K562 (cell line): ENCODE measurements around the gene SESN3. TPM values are rescaled to one million over a fixed set of nuclear protein-coding genes. Genes with fewer than 3 reads are reported as not detected.

Source experiments
- FOXM1 ChIP-seq, 2 experiments: fragments of 450-650 bp in 1 of 2; sonication (generic) in 1 of 2; formaldehyde crosslinking in 1 of 2; IDR thresholded peaks; 2 replicates each; pipeline versions ENCODE4 v1.6.1 to v1.9.0; 2017 to 2022; ENCODE audit warnings: low read depth in 2 of 2, mild to moderate bottlenecking in 2 of 2, missing genetic modification reagents in 1 of 2, moderate library complexity in 1 of 2
- NELFE ChIP-seq: IDR thresholded peaks from 2 replicates; pipeline ENCODE4 v1.6.1; 2011; ENCODE audit warnings: mild to moderate bottlenecking; ENCODE audit not compliant: insufficient read depth, insufficient read length
- SETDB1 ChIP-seq: IDR thresholded peaks from one replicate; pipeline ENCODE4 v1.6.1; 2012; ENCODE audit warnings: low read length, control low read depth, inconsistent platforms
- SIX5 ChIP-seq, 2 experiments: IDR thresholded peaks; 2 replicates each; pipeline ENCODE4 v1.6.1; 2011; ENCODE audit warnings: low read length in 2 of 2, borderline replicate concordance in 1 of 2, low read depth in 1 of 2, mild to moderate bottlenecking in 1 of 2, moderate library complexity in 1 of 2; ENCODE audit not compliant: insufficient read depth in 1 of 2
- ZNF253 ChIP-seq: fragments of 250-450 bp; sonication (Bioruptor Pico); conservative IDR thresholded peaks from 2 replicates; pipeline ENCODE4 v1.6.1; 2021; ENCODE audit warnings: mild to moderate bottlenecking
- ZNF57 ChIP-seq: fragments of 450-650 bp; formaldehyde crosslinking; IDR thresholded peaks from 2 replicates; pipeline ENCODE4 v1.4.0; 2020; ENCODE audit warnings: mild to moderate bottlenecking, moderate library complexity
- polyA plus RNA-seq, 8 experiments: library from polyadenylated mRNA; depleted of rRNA in 4 of 8; stranded (reverse) in 5 of 8; unstranded in 3 of 8; fragments of >200 nt; fragmentation: Nextera tagmentation in 2 of 8; fragmentation: Illumina TruSeq in 1 of 8; extraction: Ambion mirVana in 2 of 8; extraction: Trizol in 1 of 8; gene quantifications; 2 replicates each; pipeline versions ENCODE4 v1.2.1 to v1.2.3, GENCODE V29; 2011 to 2014; ENCODE audit warnings: inconsistent platforms in 1 of 8, missing spikeins in 1 of 8
- total RNA-seq, 7 experiments: library from RNA; depleted of rRNA in 6 of 7; stranded (reverse); fragments of >200 nt in 6 of 7; fragmentation: Illumina TruSeq in 2 of 7; extraction: Trizol in 2 of 7; gene quantifications; 2 replicates each; pipeline versions ENCODE4 v1.2.1 to v1.2.3, GENCODE V29; 2011 to 2021; ENCODE audit warnings: low replicate concordance in 1 of 7
- TF ChIP-seq, protein P1 (sequence below): fragments of 450-650 bp; IDR thresholded peaks from 2 replicates; pipeline ENCODE4 v1.6.1; 2017; ENCODE audit warnings: antibody characterized with exemption, mild to moderate bottlenecking
- TF ChIP-seq, protein P2 (sequence below): fragments of 450-650 bp; formaldehyde crosslinking; IDR thresholded peaks from 2 replicates; pipeline ENCODE4 v1.4.0; 2022; ENCODE audit warnings: missing genetic modification characterization

Gene SESN3
- total and polyA plus RNA-seq, 9 of the 15 experiments (the other 6 are each of a cell fraction or from before 2014, with no cell fraction given) = 0.44 to 2.6 (median 1.5) TPM

DNA sequence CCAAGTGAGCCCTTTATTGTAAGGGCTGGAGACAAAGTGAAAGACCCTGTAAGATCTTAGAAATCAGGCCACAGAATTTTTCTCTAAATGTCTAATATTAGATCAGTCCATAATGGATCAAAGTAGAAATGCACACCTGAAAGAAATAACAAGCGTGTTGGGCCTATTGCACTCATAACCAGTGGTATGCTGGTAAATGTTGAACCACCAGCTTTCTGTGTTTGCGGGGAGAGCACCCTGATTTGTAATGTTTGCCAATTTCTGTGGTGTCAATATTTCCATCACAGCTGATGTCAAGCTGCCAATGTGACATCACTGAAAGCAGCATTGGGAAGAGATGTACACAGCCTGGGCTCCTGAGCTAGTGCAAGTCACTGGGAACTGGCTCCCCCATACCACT lies 95.1 kb downstream of the SESN3 start (continued):
- TF ChIP-seq, protein P1, sequence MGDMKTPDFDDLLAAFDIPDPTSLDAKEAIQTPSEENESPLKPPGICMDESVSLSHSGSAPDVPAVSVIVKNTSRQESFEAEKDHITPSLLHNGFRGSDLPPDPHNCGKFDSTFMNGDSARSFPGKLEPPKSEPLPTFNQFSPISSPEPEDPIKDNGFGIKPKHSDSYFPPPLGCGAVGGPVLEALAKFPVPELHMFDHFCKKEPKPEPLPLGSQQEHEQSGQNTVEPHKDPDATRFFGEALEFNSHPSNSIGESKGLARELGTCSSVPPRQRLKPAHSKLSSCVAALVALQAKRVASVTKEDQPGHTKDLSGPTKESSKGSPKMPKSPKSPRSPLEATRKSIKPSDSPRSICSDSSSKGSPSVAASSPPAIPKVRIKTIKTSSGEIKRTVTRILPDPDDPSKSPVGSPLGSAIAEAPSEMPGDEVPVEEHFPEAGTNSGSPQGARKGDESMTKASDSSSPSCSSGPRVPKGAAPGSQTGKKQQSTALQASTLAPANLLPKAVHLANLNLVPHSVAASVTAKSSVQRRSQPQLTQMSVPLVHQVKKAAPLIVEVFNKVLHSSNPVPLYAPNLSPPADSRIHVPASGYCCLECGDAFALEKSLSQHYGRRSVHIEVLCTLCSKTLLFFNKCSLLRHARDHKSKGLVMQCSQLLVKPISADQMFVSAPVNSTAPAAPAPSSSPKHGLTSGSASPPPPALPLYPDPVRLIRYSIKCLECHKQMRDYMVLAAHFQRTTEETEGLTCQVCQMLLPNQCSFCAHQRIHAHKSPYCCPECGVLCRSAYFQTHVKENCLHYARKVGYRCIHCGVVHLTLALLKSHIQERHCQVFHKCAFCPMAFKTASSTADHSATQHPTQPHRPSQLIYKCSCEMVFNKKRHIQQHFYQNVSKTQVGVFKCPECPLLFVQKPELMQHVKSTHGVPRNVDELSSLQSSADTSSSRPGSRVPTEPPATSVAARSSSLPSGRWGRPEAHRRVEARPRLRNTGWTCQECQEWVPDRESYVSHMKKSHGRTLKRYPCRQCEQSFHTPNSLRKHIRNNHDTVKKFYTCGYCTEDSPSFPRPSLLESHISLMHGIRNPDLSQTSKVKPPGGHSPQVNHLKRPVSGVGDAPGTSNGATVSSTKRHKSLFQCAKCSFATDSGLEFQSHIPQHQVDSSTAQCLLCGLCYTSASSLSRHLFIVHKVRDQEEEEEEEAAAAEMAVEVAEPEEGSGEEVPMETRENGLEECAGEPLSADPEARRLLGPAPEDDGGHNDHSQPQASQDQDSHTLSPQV = no peak
- no peak for TF ChIP-seq ZNF253 (CRISPR knock-in tag)
- TF ChIP-seq SETDB1 = no peak
- TF ChIP-seq FOXM1 (IDR thresholded peaks at IDR 0.05; ENCODE audit: low read depth) = no peak
- TF ChIP-seq FOXM1 (CRISPR knock-in tag; IDR thresholded peaks at IDR 0.05; ENCODE audit: low read depth) = no peak
- TF ChIP-seq, protein P2, sequence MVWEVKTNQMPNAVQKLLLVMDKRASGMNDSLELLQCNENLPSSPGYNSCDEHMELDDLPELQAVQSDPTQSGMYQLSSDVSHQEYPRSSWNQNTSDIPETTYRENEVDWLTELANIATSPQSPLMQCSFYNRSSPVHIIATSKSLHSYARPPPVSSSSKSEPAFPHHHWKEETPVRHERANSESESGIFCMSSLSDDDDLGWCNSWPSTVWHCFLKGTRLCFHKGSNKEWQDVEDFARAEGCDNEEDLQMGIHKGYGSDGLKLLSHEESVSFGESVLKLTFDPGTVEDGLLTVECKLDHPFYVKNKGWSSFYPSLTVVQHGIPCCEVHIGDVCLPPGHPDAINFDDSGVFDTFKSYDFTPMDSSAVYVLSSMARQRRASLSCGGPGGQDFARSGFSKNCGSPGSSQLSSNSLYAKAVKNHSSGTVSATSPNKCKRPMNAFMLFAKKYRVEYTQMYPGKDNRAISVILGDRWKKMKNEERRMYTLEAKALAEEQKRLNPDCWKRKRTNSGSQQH (CRISPR knock-in tag) = no peak
- TF ChIP-seq NELFE = no peak
- TF ChIP-seq ZNF57 = no peak
- TF ChIP-seq SIX5 (IDR thresholded peaks at IDR 0.05; ENCODE audit: borderline replicate concordance in 1 of 2, insufficient read depth in 1 of 2, low read depth in 1 of 2, low read length in 2 of 2) = no peak
- TF ChIP-seq, all 486 proteins: peak for 0
